HG02642 (cell line): ENCODE measurements around the gene CCR3.

Source experiments
- ATAC-seq: cut with Tn5 transposase; IDR thresholded peaks from one replicate; pipeline ENCODE4 v1.9.1; 2021; ENCODE audit warnings: mild to moderate bottlenecking; ENCODE audit not compliant: unreplicated experiment, poor library complexity

CCR3 gene

DNA sequence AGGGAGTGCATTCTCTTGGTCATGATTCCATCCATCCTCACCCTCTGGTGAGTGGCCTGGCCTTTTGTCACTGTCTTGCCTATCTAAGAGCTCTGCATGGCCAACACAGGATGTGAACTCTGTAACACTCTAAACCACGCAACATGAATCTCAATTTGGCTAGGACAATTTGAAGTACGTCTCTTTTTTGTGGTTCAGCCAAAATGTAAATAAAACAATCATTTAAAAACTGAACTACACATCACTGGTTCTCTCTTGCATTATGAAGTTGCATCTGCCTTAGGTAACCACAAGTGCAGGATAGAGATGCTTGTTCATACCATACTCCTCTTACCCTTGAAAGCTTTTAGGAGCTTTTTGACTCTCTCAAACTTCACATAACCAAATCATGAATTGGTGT, 27.3 kb downstream of the CCR3 start:
- ATAC-seq: no peak

DNA sequence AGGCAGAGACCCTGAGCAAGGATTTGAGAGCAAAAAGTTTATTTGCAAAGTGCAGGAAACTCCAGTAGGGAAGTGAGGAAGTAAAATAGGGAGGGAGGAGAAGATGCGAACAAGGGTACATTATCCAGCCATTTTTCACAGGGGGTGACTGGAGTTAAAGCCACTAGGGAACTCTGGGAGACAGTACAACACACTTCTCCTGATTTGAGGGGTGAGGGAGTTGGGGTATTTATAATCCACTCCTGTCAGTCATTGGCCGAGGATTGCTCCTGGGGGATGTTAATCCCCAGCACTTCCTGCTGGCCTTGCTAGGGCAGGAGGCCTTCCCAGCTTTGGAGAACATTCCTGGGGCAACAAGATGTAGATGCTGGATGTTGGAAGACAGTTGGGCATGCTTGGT, 28.2 kb downstream of the CCR3 start:
- ATAC-seq: no peak

DNA sequence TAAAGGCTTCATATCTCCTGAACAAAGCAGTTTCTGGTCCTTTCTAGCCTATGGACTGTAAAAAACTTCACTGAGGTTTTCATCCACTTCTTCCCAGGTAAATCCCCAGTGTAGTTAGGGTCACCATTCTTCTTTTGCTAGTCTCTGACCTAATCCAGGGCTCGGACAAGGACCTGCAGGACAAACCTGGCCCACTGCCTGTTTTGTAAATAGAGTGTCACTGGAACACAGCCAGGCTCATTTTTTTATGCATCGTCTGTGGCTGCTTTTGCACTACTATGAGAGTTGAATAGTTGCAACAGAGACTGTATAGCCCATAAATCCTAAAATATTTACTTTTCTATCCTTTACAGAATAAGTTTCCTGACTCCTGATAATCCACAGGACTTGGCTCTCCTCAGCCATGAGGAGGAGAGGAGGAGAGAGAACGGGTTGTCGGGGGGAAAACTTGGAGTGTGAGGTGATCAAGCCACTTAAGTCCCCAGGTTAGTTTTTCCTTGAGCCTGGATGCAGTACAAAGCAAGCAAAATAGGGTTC, 29.0 kb downstream of the CCR3 start:
- ATAC-seq: no peak

DNA sequence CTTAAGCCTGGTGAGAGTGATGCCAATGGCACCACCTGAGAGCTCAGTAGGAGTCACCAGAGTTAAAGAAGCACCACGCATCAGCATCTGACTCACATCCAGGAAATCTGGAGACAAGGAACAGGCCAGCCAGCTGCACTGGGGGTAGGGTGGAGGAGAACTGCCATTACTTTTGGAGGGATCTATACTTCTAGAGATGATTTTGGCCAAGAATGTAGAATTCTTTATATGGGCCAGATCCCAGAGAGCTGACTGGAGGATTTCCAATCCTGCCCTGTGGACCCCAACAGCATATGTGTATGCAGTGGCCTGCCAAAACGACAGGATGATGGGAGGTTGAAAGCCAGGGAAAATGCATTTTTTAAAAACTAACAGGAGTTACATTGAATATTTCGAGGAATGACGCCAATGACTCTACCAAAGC, 29.8 kb downstream of the CCR3 start:
- ATAC-seq: no peak

DNA sequence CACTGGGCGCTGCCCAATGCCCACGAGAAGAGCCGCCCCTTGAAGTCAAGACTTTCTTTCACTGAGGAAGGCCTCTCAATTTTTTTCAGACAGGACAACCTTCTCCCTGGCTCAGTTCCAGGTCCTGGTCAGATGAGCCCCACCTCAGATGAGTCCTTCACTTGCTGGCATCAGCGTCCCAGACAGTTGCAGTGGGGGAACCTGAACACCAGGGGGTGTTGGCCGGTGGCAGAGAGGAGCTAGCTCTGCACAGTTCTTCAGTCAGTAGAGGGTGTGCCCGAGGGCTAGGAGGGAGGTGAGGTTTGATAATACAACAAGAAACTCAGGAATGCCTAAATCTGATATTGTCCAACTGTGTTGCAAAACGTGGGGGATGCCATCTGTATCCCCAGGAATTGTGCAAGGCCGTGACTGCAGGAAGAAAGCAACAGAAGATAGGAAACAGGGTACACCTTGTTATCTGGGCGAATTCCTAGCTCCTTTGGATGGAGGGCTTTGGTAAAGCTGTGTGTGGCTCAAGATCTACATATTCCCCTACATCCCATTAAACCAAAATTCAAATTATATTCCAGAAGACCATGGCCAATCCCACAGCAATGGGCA, 34.3 kb downstream of the CCR3 start:
- ATAC-seq: peak; percentile 62

DNA sequence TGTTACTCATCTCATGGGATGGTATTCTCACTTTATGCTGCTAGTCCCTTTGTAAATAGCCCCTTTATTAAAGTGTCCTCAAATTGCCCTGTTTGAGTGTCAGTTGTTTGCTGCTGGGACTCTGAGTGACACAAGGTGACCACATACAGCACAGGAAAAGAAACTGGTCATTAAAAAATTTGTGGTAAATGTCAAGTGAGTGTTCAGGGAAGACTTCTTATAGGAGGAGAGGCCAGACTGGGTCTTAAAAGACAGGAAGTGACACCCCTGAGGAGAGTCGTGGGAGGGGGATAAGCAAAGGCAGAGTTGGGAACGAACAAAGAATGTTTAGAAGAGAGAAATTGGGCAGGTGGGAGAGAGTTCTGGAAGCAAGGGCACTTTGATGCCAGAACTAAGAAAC, 35.2 kb downstream of the CCR3 start:
- ATAC-seq: no peak

DNA sequence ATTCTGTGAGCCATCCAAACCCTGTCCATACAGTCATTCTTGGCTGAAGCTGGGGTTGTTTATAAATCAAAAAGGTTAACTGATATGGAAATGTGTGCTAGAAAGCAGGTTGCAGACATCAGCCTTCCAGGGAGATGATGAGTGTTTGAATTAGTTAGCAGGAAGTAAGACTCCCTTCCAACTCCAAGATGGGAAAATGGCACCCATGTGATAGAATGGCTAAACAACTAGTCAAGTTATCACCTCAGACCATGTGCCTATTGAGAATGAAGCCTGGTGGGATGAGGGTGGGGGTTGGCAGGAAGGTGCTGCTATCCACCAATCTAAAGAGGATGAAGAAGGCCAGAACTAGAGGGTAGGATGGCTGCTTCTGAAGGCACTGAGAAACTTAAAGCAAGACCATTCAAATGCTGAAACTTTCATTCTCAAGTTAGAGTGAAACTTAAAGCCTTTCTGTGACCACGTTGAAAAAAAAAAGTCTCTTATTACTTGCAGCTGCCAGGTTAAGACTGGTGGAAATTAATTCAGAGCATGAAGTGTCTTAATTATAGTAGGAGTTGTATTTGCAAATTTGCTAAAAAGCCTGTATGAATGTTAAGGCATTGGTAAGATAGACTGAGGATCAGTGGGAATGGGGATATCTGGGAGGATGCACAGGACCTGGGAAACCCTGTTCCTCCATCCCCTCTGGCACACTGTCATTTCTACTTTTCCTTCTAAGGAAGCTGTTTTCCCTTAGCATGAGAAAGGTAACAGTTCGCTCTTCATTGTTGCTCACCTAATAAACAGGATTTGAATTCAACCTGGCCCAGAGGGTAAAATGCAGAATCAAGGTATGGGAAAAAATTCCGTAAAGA, 36.8 kb downstream of the CCR3 start:
- ATAC-seq: no peak

DNA sequence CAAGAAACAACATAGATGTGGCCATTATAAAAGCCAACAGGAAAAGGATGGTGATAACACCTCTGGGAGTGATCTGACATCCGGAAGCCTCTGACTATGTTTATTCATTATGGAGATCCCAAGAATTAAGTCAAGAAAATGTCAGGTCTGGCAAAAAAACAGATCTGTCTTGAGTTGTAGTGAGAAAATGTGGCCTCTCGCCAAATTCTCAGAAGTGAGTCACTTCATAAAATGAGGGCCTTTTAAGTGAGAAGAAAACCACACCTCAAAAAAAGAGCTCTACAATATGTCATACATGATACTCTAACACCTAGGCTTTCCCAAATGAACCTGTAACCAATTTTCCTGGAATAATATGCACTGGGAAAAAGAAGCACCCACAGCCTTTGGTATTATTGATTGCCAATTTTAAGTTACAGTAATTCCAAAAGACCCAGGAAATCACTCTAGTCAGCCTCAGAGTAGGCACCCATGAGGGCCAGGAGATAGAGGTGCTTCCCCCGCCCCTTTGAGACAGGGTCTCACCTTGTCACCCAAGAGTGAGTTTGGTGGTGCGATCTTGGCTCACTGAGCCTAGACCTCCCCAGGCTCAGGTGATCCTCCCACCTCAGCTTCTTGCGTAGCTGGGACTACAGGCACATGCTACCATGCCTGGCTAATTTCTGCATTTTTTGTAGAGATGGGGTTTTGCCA, 38.0 kb downstream of the CCR3 start:
- ATAC-seq: no peak

DNA sequence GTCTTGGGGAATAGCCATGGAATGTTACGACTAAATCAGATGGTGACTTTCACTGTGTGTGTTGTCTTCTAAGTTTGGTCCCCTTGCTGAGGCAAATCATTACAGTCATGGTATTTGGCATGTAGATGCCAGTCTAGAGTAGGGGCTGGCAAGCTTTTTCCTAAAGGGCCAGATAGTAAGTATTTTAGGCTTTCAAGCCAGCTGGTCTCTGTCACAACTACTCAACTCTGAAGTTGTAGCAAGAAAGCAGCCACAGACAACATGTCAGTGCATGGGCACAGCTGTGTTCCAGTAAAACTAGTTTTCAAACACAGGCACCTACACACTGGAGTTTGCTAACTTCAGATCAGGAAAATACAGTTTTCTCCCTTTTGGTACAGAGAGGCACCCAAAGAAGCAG, 39.3 kb downstream of the CCR3 start:
- no peak for ATAC-seq

DNA sequence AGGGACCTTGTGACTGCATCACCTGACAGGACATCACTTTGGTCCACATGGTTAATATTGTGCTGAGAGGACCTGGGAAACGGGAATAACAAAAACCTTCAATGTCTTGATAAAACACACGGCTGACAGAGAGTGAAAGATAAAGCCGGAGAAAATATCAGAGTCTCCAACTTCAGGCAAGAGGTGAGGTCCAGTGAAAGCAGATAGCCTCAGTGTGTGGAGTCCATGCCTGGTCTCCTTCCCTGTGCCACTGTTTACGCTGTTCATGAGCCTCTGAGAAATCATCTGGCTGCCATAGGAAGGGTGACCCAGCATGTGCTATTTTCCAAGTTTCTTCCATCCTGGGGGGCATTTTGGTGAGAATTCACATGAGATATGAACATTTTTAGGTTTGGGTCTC, 39.8 kb downstream of the CCR3 start:
- no peak for ATAC-seq

DNA sequence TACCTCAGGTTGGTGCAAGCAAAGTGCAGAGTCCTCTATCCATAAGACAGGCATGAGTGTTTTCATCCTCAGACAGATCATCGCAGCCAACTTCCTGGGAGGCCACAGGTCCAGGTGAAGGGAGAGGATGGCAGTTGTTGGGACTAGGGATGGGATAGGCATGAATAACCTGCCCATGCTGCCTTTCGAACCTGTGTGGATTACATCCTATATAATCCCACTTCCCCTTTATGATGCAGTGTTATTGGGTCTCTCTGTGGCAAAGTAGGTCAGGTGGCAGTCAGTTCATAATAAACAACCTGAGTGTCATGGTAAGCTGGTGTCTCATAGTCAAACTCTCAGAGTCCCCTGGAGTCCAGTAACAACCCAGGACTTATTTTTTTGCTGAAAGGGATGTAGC, 40.4 kb downstream of the CCR3 start:
- ATAC-seq: no peak

DNA sequence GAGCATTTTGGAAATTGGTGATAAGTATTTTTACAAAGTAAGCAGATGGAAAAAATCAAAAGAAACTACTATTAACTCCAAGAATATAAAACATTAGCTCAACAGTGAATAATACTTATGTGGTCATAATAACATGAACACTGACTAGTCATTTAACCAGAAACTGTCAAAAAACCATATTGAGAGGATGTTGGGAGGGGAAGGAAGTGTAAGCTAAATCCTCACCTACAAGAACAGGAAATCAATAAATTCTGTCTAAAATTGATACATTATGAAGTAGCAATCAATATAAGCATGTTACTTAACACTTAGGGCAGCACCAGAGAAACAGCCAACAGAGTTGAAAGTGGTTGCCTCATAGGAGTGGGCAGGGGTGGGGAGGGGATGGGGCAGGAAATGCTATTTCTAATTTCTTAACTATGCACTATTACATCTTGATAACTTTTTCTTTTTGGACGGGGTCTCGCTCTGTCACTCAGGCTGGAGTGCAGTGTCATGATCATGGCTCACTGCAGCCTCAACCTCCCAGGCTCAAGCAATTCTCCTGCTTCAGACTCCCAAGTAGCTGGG, 41.7 kb downstream of the CCR3 start:
- ATAC-seq: no peak

DNA sequence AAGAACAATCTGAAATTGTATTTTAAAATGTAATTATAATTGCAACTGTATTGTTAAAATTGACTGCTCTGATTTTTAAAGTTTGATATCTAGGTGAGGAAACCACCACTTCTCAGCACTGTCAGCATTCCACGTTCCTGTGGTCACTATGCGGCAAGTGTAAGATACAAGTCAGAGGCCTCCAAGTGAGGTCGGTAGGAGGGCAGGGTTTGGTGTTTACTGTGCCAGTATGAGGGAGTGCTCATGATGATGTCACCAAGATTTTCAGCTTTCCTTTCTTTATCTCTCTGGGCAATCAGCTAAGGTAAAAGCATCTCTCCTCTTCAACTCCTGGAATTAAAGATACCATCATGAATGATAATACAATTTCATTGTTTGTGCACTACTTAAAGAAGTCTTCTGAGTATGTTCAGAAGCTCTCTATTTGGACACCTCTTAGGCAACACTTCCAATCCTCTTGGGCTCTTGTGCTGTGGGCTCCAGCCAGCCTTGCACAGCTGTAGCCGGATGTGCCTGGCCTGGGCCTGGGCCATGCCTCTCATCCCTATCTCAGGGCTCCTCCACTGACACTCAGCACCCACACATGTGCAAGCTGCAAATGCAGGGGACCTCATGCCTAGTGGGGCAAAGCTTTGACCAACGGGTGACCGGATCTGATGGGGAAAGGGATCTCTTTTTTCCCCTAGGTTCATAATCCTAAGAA, 42.9 kb downstream of the CCR3 start:
- ATAC-seq: no peak

DNA sequence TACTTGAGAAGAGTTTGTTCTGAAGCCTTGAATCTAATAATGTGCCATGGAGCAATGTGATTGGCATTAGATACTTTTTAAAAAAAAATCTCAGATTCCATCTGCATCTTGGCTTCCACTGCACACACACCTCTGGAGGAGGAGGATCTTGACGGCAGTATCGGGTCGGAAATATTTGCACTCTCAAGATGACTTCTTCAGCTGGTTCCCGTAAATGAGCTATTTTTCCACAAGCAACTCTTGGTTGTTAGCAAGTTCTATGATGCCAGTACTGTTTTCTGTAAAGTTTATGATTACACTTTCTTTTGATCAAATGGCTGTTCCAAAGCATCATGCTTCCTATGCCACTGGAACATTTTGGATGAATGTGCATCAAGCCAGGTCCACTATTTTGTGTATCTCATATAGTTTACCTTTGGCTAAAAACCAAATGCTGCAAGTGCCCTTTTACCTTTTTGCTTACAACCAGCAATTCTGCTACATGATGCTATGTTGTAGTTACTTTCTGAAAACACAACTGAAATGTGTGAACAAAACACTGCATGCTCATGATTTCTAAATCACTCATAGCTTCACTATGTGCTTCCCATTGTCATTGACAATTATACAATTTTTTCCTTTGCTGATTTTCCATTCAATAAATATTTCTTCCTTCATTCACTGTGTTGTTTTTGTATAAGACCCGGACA, 43.8 kb downstream of the CCR3 start:
- ATAC-seq: no peak

DNA sequence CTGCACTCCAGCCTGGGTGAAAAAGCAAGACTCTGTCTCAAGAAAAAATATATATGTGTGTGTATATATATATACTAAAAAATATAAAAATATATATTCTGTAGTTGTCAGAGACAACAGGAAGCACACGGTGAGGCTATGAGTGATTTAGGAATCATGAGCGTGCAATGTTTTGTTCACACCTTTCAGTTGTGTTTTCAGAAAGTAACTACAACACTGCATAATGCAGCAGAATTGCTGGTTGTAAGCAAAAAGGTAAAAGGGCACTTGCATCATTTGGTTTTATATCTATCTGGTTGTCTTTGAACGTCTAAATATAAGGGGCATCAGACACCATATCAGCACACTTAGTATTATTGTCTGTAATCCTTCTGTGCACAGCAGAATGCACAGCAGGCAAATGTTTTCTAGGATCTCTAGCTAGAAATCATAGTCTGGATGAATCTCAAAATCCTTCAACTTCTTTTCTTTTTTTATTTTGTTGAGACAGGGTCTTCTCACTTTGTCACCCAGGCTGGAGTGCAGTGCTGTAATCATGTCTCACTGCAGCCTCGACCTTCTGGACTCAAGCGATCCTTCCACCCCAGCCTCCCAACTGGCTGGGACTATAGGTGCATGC, 44.8 kb downstream of the CCR3 start:
- ATAC-seq: no peak

DNA sequence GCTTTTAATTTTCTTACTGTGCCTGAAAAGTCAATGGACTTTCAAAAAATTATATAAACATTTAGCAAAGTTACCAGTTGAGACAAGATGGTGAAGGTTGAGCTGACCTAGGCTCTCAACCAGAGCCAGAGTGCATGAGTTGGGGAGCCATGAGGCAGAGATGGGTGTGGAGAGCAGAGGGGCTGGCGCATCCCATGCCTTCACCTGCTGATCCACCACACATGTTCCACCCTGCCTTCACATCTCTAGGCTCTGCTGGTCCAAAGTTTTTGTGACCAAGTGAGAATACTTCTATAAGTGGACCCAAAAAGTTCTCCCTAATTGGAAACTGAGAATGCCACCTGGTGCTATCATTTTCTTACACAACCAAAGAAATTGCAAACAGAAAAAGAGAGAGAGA, 47.3 kb downstream of the CCR3 start:
- no peak for ATAC-seq

DNA sequence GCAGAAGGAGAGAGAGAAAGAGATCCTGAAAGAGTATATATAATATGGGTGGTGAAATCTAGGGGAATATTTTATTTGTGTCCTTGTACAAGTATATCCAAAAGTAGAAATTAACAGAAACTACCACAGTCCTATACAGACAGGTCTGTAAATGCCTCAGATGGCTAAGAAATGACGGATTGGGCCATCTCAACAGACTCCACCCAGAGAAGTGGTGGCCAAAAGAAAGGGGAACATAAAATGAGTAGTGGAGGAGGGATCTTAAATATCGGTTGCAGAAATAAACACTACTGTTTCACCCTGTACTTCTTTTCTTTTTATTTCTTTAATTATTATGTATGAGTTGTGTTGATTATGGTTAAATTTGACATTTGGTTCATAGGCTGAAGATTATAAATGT, 47.7 kb downstream of the CCR3 start:
- no peak for ATAC-seq

DNA sequence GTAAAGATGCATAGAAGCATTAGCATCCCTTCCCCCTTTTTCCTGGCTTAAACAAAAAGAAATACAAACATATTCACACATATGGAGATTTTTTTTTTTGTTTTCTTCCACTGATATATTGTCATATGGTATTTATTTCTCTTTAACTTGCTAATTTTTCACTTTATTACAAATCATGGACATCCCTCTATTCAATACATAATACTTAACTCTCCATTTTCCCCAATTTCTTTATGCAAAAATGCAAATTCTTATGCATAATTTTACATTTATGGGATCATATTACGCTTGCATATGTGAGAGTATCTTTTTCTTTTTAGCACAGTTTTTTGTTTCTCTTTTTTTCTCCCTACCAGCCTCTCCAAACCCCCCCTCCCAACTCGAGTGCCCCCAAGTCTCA, 48.8 kb downstream of the CCR3 start:
- ATAC-seq: no peak

DNA sequence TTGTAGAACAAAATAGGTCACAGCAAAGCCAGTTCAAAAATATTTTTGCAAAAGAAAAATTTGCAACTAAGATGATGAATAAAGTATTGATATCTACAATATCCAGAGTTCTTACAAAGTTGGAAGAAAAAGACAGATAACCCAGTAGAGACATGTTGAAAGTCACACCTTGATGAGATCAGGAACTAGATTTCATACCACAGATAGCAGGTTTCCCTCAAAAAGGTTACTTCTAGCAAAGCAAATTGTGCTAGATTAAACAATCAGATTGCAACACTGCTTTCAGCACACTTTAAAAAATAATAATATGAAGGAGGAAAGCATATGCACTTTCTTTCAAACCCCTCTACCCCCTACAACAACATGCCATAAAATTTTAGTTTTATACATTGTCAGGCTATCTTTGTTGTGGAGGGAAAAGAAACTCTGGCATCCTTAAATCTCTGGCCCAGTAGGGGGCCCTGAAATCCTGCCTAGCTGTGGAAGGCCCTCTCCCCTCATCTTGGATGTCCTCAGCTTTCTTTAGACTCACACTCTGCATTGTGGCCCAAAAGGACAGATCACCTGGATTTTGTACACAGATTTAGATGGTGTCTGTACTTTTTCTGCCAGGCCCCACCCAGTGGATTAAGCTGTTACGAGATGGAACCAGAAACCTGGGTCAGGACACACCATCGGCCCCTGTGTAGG, 50.9 kb downstream of the CCR3 start:
- no peak for ATAC-seq
